GM10266 (cell line): ENCODE data around the gene SMAD6.

Experiments used
- DNase-seq: peaks from one replicate; pipeline ENCODE4 v3.0.0; 2012; ENCODE audit errors: extremely low spot score
- TF ChIP-seq, protein P1 (sequence below): IDR thresholded peaks from 2 replicates; pipeline ENCODE4 v1.5.1; 2012; ENCODE audit warnings: mild to moderate bottlenecking, low read depth; ENCODE audit not compliant: control insufficient read depth, insufficient read depth; ENCODE audit errors: missing control alignments

Gene SMAD6

DNA sequence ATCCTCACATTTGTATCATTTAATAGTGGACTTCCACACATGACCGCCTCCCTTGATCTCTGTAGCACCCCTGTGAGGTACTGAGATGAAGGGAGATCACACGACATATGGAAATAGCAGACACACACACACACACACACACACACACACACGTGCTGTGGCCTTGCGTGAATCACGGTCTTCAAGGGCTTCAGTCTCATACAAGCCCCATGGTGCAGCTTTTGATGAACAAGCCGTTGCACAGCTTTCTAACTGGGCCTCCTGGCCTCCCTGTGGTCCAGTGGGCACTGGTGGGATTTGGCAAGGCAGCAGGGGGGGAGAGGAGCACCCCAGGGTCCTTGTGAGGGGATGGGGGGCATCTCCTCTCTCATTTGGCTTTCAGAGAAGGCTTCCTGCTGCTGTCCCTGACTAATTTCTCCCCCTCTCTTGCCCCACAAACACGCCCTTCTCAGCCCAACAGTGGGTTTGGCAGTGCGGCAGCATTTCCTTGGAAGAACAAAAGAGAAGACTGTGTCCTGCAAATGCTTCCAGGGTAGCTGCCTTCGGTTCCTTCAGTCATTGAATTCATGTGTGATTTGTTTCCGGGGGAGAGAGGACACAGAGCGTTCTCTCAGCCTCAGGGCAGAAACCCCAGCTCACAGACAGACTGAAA is 98.7 kb downstream of the SMAD6 start:
- TF ChIP-seq, protein P1, sequence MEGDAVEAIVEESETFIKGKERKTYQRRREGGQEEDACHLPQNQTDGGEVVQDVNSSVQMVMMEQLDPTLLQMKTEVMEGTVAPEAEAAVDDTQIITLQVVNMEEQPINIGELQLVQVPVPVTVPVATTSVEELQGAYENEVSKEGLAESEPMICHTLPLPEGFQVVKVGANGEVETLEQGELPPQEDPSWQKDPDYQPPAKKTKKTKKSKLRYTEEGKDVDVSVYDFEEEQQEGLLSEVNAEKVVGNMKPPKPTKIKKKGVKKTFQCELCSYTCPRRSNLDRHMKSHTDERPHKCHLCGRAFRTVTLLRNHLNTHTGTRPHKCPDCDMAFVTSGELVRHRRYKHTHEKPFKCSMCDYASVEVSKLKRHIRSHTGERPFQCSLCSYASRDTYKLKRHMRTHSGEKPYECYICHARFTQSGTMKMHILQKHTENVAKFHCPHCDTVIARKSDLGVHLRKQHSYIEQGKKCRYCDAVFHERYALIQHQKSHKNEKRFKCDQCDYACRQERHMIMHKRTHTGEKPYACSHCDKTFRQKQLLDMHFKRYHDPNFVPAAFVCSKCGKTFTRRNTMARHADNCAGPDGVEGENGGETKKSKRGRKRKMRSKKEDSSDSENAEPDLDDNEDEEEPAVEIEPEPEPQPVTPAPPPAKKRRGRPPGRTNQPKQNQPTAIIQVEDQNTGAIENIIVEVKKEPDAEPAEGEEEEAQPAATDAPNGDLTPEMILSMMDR = no peak
- DNase-seq = no peak

GRCh38 chr15:66801266-66801665 is 99.2 kb downstream of the SMAD6 start:
- DNase-seq = no peak
- TF ChIP-seq, protein P1 = no peak

- TF ChIP-seq, protein P1 = no peak
- DNase-seq = no peak
Observed at GRCh38 chr15:66802025-66803001, 100.3 kb downstream of the SMAD6 start.

GRCh38 chr15:66803182-66803729 is 101.2 kb downstream of the SMAD6 start:
- TF ChIP-seq, protein P1 = no peak
- DNase-seq = no peak

- TF ChIP-seq, protein P1 = no peak
- no peak for DNase-seq
Observed at GRCh38 chr15:66803749-66804148, 101.7 kb downstream of the SMAD6 start.

DNA sequence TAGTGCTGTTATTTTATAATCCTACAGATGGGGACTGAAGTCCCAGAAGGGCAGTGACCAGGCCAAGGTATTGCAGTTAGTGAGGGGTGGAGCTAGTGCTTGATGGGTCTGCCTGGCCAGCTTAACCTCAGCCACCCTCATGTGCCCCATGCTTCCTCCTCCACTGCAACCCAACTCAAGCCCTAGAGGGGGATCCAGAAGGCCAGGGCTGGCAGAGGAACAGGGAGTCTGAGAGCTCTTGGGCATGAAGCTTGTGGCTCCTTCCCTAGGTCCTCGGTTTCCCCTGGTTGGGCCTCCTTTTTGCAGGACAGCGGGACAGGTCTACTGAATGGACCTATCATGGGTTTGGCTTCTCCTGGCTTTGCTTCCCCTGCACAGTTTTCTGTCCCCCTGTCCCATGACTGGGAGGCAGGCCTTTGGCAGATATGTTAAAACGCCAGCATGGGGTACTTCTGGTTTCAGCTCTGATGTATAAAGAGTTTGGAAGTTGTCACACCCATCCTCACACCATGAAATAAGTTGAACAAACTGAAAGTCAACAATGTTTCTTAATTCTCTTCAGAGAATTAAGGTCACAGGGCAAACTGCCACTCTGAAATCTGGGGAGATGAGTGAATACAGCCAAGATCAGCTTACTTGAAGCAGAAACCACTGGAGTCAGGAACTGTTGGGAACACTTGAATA is 103.3 kb downstream of the SMAD6 start:
- no peak for DNase-seq
- TF ChIP-seq, protein P1 = no peak
